ENCODE measurements around the gene HDGFL3.

GRCh38 chr15:83190450-83190849 lies 17.2 kb downstream of the HDGFL3 start:
- TF ChIP-seq POLR2AphosphoS5 (IDR thresholded peaks at IDR 0.05; ENCODE audit: borderline replicate concordance, low read depth, low read length) (no peak), EZH2 (IDR thresholded peaks at IDR 0.05) (no peak), FOXP2 (optimal IDR thresholded peaks at IDR 0.05; ENCODE audit: control extremely low read depth, extremely low read length, insufficient read depth) (no peak)
